ENCODE results near the gene BRD7.

Gene BRD7

DNA sequence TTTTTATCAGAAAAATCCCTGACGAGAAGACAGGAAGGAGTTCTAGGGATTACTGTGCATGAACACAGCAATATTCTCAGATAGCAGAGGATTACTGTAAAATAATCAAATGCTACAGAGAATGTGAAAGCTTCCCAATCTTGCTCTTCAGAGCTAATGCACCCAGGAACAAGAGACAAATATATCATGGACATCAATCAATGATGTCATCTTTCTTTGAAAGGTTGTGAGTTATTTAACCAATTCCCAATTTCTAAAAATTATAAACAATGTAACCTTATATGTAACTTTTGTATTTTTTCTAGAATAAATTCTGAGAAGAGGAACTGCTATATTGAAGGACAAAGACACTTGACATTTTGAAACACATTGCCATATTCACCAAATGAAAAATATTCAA, 46.5 kb downstream of the BRD7 start:
- Histone ChIP-seq H3K9me3 (ENCODE audit: insufficient read depth, low read length) (no peaks in the 10 kb centered on the region), H3K4me2 (ENCODE audit: low read depth, low read length, poor library complexity, severe bottlenecking) (no peak overlapping the region), H3K36me3 (ENCODE audit: low read length) (peaks cover 54% of the 10 kb centered on the region), H3K9ac (ENCODE audit: low read length) (no peak overlapping the region), H3K4me3 (ENCODE audit: insufficient read depth, low read length, poor library complexity, severe bottlenecking) (no peak overlapping the region), H3F3A (ENCODE audit: insufficient read depth) (peaks cover 5% of the 10 kb centered on the region; the same call in 1 of the 2 replicates), H3K9me2 (replicated peaks; ENCODE audit: insufficient read depth, low read length) (no peaks in the 10 kb centered on the region), H3K79me2 (ENCODE audit: insufficient read depth, low read length) (no peaks in the 10 kb centered on the region), H3K27ac (ENCODE audit: low read depth, low read length) (no peak overlapping the region), H3K27me3 (ENCODE audit: low read length) (no peaks in the 10 kb centered on the region), H4K20me1 (ENCODE audit: low read depth, low read length) (no peaks in the 10 kb centered on the region), H2AFZ (ENCODE audit: low read depth, low read length, severe bottlenecking) (no peak overlapping the region)
- TF ChIP-seq EZH2phosphoT487 (conservative IDR thresholded peaks at IDR 0.05; ENCODE audit: low read length) = no peak
- TF ChIP-seq, protein P1, sequence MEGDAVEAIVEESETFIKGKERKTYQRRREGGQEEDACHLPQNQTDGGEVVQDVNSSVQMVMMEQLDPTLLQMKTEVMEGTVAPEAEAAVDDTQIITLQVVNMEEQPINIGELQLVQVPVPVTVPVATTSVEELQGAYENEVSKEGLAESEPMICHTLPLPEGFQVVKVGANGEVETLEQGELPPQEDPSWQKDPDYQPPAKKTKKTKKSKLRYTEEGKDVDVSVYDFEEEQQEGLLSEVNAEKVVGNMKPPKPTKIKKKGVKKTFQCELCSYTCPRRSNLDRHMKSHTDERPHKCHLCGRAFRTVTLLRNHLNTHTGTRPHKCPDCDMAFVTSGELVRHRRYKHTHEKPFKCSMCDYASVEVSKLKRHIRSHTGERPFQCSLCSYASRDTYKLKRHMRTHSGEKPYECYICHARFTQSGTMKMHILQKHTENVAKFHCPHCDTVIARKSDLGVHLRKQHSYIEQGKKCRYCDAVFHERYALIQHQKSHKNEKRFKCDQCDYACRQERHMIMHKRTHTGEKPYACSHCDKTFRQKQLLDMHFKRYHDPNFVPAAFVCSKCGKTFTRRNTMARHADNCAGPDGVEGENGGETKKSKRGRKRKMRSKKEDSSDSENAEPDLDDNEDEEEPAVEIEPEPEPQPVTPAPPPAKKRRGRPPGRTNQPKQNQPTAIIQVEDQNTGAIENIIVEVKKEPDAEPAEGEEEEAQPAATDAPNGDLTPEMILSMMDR (IDR thresholded peaks at IDR 0.05; ENCODE audit: insufficient read depth, low read length, poor library complexity, severe bottlenecking) = no peak

DNA sequence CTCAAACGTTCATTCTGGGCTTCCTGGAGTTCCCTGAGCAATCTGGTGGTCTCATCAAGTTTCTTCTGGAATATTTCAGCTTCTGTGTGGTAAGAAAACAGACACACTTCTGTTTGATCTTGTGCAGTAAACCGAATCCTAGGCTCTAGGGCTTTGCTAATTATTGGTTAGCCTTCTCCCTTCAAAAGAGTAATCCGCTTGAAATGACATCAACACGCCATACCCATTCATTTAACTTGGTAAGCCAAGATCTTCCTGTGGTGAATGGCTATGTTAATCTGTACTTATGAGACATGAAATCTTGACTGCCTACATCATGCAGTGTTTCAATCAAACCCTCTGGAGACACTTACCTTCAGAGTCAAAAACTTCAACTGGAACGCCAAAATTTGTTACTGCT, 48.5 kb downstream of the BRD7 start:
- no peak overlapping the region for H3K9ac ChIP-seq (ENCODE audit: low read length)
- H3K9me3 ChIP-seq (ENCODE audit: insufficient read depth, low read length) = no peaks in the 10 kb centered on the region
- H3K4me2 ChIP-seq (ENCODE audit: low read depth, low read length, poor library complexity, severe bottlenecking) = no peak overlapping the region
- no peaks in the 10 kb centered on the region for H3K27me3 ChIP-seq (ENCODE audit: low read length)
- no peak overlapping the region for H3K27ac ChIP-seq (ENCODE audit: low read depth, low read length)
- peaks cover 5% of the 10 kb centered on the region; the same call in 1 of the 2 replicates for H3F3A ChIP-seq (ENCODE audit: insufficient read depth)
- H3K4me3 ChIP-seq (ENCODE audit: insufficient read depth, low read length, poor library complexity, severe bottlenecking) = no peak overlapping the region
- no peak for TF ChIP-seq EZH2phosphoT487 (conservative IDR thresholded peaks at IDR 0.05; ENCODE audit: low read length)
- TF ChIP-seq, protein P1 (IDR thresholded peaks at IDR 0.05; ENCODE audit: insufficient read depth, low read length, poor library complexity, severe bottlenecking) = no peak
- no peaks in the 10 kb centered on the region for H3K9me2 ChIP-seq (replicated peaks; ENCODE audit: insufficient read depth, low read length)
- no peak overlapping the region for H2AFZ ChIP-seq (ENCODE audit: low read depth, low read length, severe bottlenecking)
- H3K79me2 ChIP-seq (ENCODE audit: insufficient read depth, low read length) = no peaks in the 10 kb centered on the region
- H4K20me1 ChIP-seq (ENCODE audit: low read depth, low read length) = no peaks in the 10 kb centered on the region
- H3K36me3 ChIP-seq (ENCODE audit: low read length) = peaks cover 52% of the 10 kb centered on the region

DNA sequence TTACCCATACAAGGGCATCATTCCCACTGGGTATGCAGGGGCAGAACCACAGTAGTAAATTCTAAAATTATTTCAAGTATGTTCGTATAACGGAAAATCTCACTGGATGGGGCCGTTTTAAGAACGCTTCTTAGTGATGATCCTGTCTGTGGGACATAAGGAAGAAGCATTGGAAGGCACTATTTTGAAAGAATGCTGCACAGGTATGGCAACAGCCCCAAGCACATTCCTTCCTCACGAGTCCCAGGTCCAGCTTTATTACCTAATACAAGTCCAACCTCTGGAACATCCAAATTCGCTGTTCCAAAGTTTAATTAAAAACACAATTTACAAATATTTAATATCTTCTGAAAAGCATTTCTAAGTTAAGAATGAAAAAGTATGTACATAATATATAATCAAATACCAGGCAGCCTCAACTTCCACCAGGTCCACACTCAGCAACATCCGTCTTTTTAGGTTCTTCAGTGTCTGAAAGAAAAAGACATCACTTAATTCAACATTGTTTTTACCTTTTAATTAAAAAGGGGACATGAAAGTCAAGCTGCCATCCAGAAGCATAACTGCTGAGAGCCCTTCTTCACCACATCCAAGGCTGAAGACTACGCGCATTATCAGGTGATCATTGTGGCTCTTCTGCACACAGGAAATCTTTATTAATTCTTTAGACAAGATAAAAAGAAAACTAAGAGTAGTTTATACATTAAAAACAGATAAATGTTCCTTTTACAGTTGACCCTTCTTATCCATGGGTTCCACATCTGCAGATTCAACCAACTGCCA, 49.8 kb downstream of the BRD7 start:
- Histone ChIP-seq H3K9ac (ENCODE audit: low read length) (no peak overlapping the region), H3K9me3 (ENCODE audit: insufficient read depth, low read length) (no peaks in the 10 kb centered on the region), H3K36me3 (ENCODE audit: low read length) (peaks cover 45% of the 10 kb centered on the region), H3F3A (ENCODE audit: insufficient read depth) (peaks cover 5% of the 10 kb centered on the region; the same call in 1 of the 2 replicates), H3K4me2 (ENCODE audit: low read depth, low read length, poor library complexity, severe bottlenecking) (no peak overlapping the region), H2AFZ (ENCODE audit: low read depth, low read length, severe bottlenecking) (no peak overlapping the region), H3K79me2 (ENCODE audit: insufficient read depth, low read length) (no peaks in the 10 kb centered on the region), H3K4me3 (ENCODE audit: insufficient read depth, low read length, poor library complexity, severe bottlenecking) (no peak overlapping the region), H4K20me1 (ENCODE audit: low read depth, low read length) (no peaks in the 10 kb centered on the region), H3K9me2 (replicated peaks; ENCODE audit: insufficient read depth, low read length) (no peaks in the 10 kb centered on the region), H3K27ac (ENCODE audit: low read depth, low read length) (no peak overlapping the region), H3K27me3 (ENCODE audit: low read length) (no peaks in the 10 kb centered on the region)
- no peak for TF ChIP-seq EZH2phosphoT487 (conservative IDR thresholded peaks at IDR 0.05; ENCODE audit: low read length)
- TF ChIP-seq, protein P1 (IDR thresholded peaks at IDR 0.05; ENCODE audit: insufficient read depth, low read length, poor library complexity, severe bottlenecking) = no peak
